Testis (tissue), 5 donors: ENCODE measurements around the gene PSMD13. TPM values are rescaled to one million over a fixed set of nuclear protein-coding genes. Genes with fewer than 3 reads are reported as not detected.
"Not testable (repeated sequence)": the region's sequence is repeated elsewhere in the genome, so short reads cannot be mapped to it uniquely, and the experiment has no call there.

Source experiments
- DNase-seq: peaks from one replicate; pipeline ENCODE4 v3.0.0-alpha.2; 2019
- H3K27ac ChIP-seq, 2 donors: fragments of 200-600 bp; sonication (generic); one replicate each; pipeline ENCODE4 v1.5.1; 2019
- H3K27me3 ChIP-seq: fragments of 200-600 bp; sonication (generic); one replicate; pipeline ENCODE4 v1.5.1; 2019
- H3K36me3 ChIP-seq: fragments of 200-600 bp; sonication (generic); one replicate; pipeline ENCODE4 v1.5.1; 2017; ENCODE audit warnings: low read depth; ENCODE audit errors: missing control alignments
- H3K4me1 ChIP-seq: fragments of 200-600 bp; sonication (generic); one replicate; pipeline ENCODE4 v1.5.1; 2019
- H3K4me3 ChIP-seq, 2 donors: fragments of 200-600 bp; sonication (generic); one replicate each; pipeline ENCODE4 v1.5.1; 2017 to 2019
- H3K9me3 ChIP-seq: fragments of 200-600 bp; sonication (generic); one replicate; pipeline ENCODE4 v1.5.1; 2017
- CTCF ChIP-seq, 3 experiments: fragments of 450-650 bp in 2 of 3; fragments of 200-600 bp in 1 of 3; sonication (generic) in 1 of 3; IDR thresholded peaks; one replicate each; pipeline ENCODE4 v1.5.1; 2016 to 2019; ENCODE audit warnings: antibody characterized with exemption in 3 of 3, mild to moderate bottlenecking in 2 of 3, moderate library complexity in 1 of 3
- WGBS, 2 donors: methylation state at CpG; one replicate each; pipeline ENCODE4 v1.1.5; 2018; 5-methylcytosine and 5-hydroxymethylcytosine counted together
- intact Hi-C: fragments of 100-400 bp; cut with DNase I; formaldehyde crosslinking; loops from one replicate; pipeline ENCODE4 v1.15.1; 2023; ENCODE audit warnings: low total_unique reads
- long read RNA-seq, 2 donors: transcript quantifications; one replicate each; lab custom pipeline, GENCODE V29; 2026
- polyA plus RNA-seq: library from polyadenylated mRNA; stranded (reverse); fragments of 350-450 nt; fragmentation: Illumina TruSeq; extraction: RNeasy Lipid Tissue Mini Kit (QIAGEN cat#74804); gene quantifications from one replicate; pipeline ENCODE4 v1.2.3, GENCODE V29; 2014; ENCODE audit warnings: low read depth, low replicate concordance; ENCODE audit not compliant: insufficient read depth
- total RNA-seq, 2 donors: library from RNA; depleted of rRNA; stranded (reverse); fragments of >200 nt; gene quantifications; one replicate each; pipeline ENCODE4 v1.2.3, GENCODE V29; 2016

The PSMD13 gene
- total RNA-seq = 100 to 1,000 TPM; 128 to 180 TPM
- polyA plus RNA-seq = 133 TPM
- long read RNA-seq, donor 1, transcript PSMD13-212 (13 exons, 1,991 nt) = major isoform, 41 of 70 reads
- long read RNA-seq, donor 1, transcript PSMD13-207 (1 exons, 2,200 nt) = minor isoform, 14 of 70 reads
- long read RNA-seq, donor 1, partial matches to known transcripts = 11 of 70 reads
- long read RNA-seq, donor 1, other reads (novel, unspliced or antisense) = 0 of 70 reads
- long read RNA-seq, donor 2, transcript PSMD13-207 (1 exons, 2,200 nt) = minor isoform, 6 of 41 reads
- long read RNA-seq, donor 2, transcript PSMD13-212 (13 exons, 1,991 nt) = major isoform, 34 of 41 reads
- long read RNA-seq, donor 2, partial matches to known transcripts = 0 of 41 reads
- long read RNA-seq, donor 2, other reads (novel, unspliced or antisense) = 0 of 41 reads

- Histone ChIP-seq H3K36me3 (no peaks in the 10 kb centered on the region), H3K9me3 (no peaks in the 10 kb centered on the region), H3K27me3 (no peaks in the 10 kb centered on the region), H3K27ac (peak within 1 kb of the TSS; percentile 79 to 90), H3K4me1 (peaks cover 24% of the 10 kb centered on the region), H3K4me3 (peak within 1 kb of the TSS; percentile 95 to 99)
- no peak for TF ChIP-seq CTCF (IDR thresholded peaks at IDR 0.05)
- WGBS, 2 donors = 1 to 2% methylated on average over 41 to 62 of the region's 62 CpGs
- DNase-seq = peak; percentile 89
- intact Hi-C loops = no loop called here
Observed at GRCh38 chr11:236774-237767, at the start of gene PSMD13. TSS of gene PSMD13 (plus strand) at chr11:236976. CDS start at chr11:237050, 74 bp downstream.

- peak in 2 of 3 experiments; percentile 11 to 18 for TF ChIP-seq CTCF (IDR thresholded peaks at IDR 0.05)
- H3K36me3 ChIP-seq, H3K4me1 ChIP-seq, H3K4me3 ChIP-seq, H3K27me3 ChIP-seq, H3K27ac ChIP-seq, intact Hi-C loops, H3K9me3 ChIP-seq: not testable (repeated sequence)
- 67 to 70% methylated on average over 28 to 53 of the region's 55 CpGs for WGBS, 2 donors
- DNase-seq = peak; percentile 84
Observed at GRCh38 chr11:189200-189783, 47.5 kb upstream of the PSMD13 start.

GRCh38 chr11:189843-190311 is 46.9 kb upstream of the PSMD13 start:
- peak; percentile 84 for DNase-seq
- WGBS, 2 donors = 28% methylated on average over 9 of the region's 25 CpGs; no CpG with 5 or more reads in 1 of the 2 donors

GRCh38 chr11:190546-190945 is 46.2 kb upstream of the PSMD13 start:
- peak; percentile 14 for DNase-seq
- H3K36me3 ChIP-seq, H3K9me3 ChIP-seq, intact Hi-C loops, H3K27ac ChIP-seq, H3K27me3 ChIP-seq, H3K4me1 ChIP-seq, H3K4me3 ChIP-seq: not testable (repeated sequence)
- 69 to 71% methylated on average over 5 of the region's 5 CpGs for WGBS, 2 donors

More at GRCh38 chr11:189843-190311, 46.9 kb upstream of the PSMD13 start:
- H3K9me3 ChIP-seq, H3K36me3 ChIP-seq, H3K4me3 ChIP-seq, intact Hi-C loops, H3K27me3 ChIP-seq, H3K4me1 ChIP-seq, H3K27ac ChIP-seq: not testable (repeated sequence)
- peak in 1 of 3 experiments; percentile 60 for TF ChIP-seq CTCF (IDR thresholded peaks at IDR 0.05)
